ENCODE data around the gene SHOC1. TPM values are rescaled to one million over a fixed set of nuclear protein-coding genes. Genes with fewer than 3 reads are reported as not detected.
A peak's percentile ranks its signal among the peaks of the same experiment; 100 is the strongest.

The SHOC1 gene
- total RNA-seq, 1 experiment from 2014 or later = not detected

- Histone ChIP-seq H3K4me3 (ENCODE audit: low read length) (no peak overlapping the region), H3K27ac (ENCODE audit: low read length) (no peak overlapping the region), H3K4me2 (ENCODE audit: low read depth, low read length, poor library complexity, severe bottlenecking) (no peak overlapping the region), H2AFZ (ENCODE audit: low read length) (no peak overlapping the region), H4K20me1 (ENCODE audit: insufficient read depth, low read depth, low read length) (no peaks in the 10 kb centered on the region), H3K79me2 (ENCODE audit: low read length) (no peaks in the 10 kb centered on the region), H3K36me3 (ENCODE audit: insufficient read depth, low read length) (no peaks in the 10 kb centered on the region), H3K27me3 (ENCODE audit: low read length) (no peaks in the 10 kb centered on the region), H3K9me3 (ENCODE audit: low read length) (peaks cover 6% of the 10 kb centered on the region), H3K9ac (ENCODE audit: low read length) (no peak overlapping the region), H3K4me1 (ENCODE audit: low read length) (no peaks in the 10 kb centered on the region), H3K9me2 (replicated peaks; ENCODE audit: insufficient read depth, low read length) (no peaks in the 10 kb centered on the region)
- DNase-seq = no peak
These were observed 32.2 kb downstream of the SHOC1 start for GRCh38 chr9:111762556-111762955.

DNA sequence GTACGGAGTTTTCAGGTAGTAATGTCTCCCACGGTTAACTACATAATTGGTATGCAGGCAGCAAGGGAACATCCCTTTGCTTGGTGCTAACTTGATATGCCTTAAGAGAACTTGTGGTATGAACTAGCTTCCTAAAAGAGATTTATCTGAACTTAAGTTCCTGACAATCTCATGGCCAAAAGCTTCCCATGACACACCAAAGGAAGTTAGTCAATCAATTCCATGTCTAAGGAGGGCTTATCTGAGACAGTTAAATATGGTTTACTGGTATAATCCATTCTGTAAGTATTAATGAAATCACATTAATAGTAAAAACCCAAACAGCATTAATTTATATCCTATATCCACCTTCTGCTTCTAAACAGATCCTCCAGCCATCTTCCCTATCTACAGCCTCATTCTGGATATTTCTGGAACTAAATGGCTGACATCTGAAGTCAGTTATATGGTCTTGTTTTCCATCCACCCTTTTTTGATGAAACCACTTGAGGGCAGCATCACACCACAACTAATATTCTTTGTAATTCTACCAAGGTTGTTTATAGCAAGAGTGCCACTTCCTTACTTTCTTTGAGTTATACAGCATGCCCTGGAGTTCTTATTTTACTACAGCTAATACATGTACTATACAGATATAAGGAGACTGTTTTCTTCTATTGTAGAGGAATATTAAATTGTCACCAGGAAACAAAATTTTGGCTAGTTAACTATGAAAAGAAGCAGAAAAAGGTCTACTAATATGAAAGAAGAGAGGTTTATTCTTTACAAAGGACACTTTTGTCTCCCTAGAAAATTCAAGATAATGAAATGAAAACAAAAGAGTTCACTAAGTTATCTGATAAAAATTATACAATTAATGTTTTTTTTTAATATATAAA lies 34.7 kb downstream of the SHOC1 start:
- H3K9me2 ChIP-seq (replicated peaks; ENCODE audit: insufficient read depth, low read length) = no peaks in the 10 kb centered on the region
- no peak overlapping the region for H3K4me3 ChIP-seq (ENCODE audit: low read length)
- no peak overlapping the region for H3K27ac ChIP-seq (ENCODE audit: low read length)
- H3K36me3 ChIP-seq (ENCODE audit: insufficient read depth, low read length) = no peaks in the 10 kb centered on the region
- DNase-seq = peak; percentile 84
- no peak overlapping the region for H3K4me2 ChIP-seq (ENCODE audit: low read depth, low read length, poor library complexity, severe bottlenecking)
- no peak overlapping the region for H3K9ac ChIP-seq (ENCODE audit: low read length)
- H3K27me3 ChIP-seq (ENCODE audit: low read length) = no peaks in the 10 kb centered on the region
- no peak overlapping the region for H2AFZ ChIP-seq (ENCODE audit: low read length)
- H3K79me2 ChIP-seq (ENCODE audit: low read length) = no peaks in the 10 kb centered on the region
- no peaks in the 10 kb centered on the region for H3K9me3 ChIP-seq (ENCODE audit: low read length)
- H3K4me1 ChIP-seq (ENCODE audit: low read length) = no peaks in the 10 kb centered on the region
- H4K20me1 ChIP-seq (ENCODE audit: insufficient read depth, low read depth, low read length) = no peaks in the 10 kb centered on the region

DNA sequence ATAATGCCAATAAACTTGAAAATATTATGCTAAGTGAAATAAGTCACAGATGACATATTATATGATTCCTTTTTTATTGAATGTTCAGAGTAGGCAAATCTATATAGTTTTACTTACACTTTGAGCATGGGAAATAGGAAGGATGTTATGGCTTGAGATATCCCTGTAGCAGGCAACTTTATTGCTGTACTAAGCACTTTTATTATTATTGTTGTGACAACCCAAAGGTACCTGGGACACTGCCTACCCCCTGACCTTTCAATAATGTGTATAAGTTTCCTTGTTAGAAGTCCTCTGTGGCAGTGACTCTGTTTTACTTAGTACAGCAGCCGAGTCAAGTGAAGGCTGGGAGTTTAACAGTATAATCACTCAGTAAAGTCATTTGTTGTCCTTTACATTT lies 39.9 kb downstream of the SHOC1 start:
- H2AFZ ChIP-seq (ENCODE audit: low read length) = no peak overlapping the region
- no peaks in the 10 kb centered on the region for H4K20me1 ChIP-seq (ENCODE audit: insufficient read depth, low read depth, low read length)
- H3K27me3 ChIP-seq (ENCODE audit: low read length) = no peaks in the 10 kb centered on the region
- no peaks in the 10 kb centered on the region for H3K79me2 ChIP-seq (ENCODE audit: low read length)
- H3K9me3 ChIP-seq (ENCODE audit: low read length) = no peaks in the 10 kb centered on the region
- no peaks in the 10 kb centered on the region for H3K9me2 ChIP-seq (replicated peaks; ENCODE audit: insufficient read depth, low read length)
- no peak overlapping the region for H3K4me3 ChIP-seq (ENCODE audit: low read length)
- no peaks in the 10 kb centered on the region for H3K4me1 ChIP-seq (ENCODE audit: low read length)
- no peak overlapping the region for H3K9ac ChIP-seq (ENCODE audit: low read length)
- no peak overlapping the region for H3K4me2 ChIP-seq (ENCODE audit: low read depth, low read length, poor library complexity, severe bottlenecking)
- H3K27ac ChIP-seq (ENCODE audit: low read length) = no peak overlapping the region
- no peak for DNase-seq
- no peaks in the 10 kb centered on the region for H3K36me3 ChIP-seq (ENCODE audit: insufficient read depth, low read length)

DNA sequence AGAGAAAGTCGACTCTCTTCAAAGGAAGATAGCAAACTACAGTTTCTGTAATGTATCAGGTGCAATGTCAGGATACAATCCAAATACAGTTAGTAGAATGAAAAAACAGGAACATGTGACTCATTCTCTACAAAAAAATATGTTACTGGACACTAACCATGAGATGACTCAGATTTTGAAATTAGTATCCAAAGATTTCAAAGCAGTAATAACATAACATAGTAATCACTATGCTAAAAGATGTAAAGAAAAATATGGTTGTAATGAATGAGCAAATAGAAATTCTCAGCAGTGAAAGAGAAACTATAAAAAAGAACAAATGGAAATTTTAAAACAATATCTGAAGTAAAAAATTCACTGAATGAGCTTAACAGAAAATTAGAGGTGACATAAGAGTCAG lies 42.3 kb downstream of the SHOC1 start:
- H3K4me2 ChIP-seq (ENCODE audit: low read depth, low read length, poor library complexity, severe bottlenecking) = no peak overlapping the region
- H3K36me3 ChIP-seq (ENCODE audit: insufficient read depth, low read length) = no peaks in the 10 kb centered on the region
- H3K9ac ChIP-seq (ENCODE audit: low read length) = no peak overlapping the region
- no peaks in the 10 kb centered on the region for H3K27me3 ChIP-seq (ENCODE audit: low read length)
- H3K4me1 ChIP-seq (ENCODE audit: low read length) = no peaks in the 10 kb centered on the region
- no peak overlapping the region for H3K27ac ChIP-seq (ENCODE audit: low read length)
- H3K9me3 ChIP-seq (ENCODE audit: low read length) = no peaks in the 10 kb centered on the region
- no peak for DNase-seq
- no peaks in the 10 kb centered on the region for H3K79me2 ChIP-seq (ENCODE audit: low read length)
- no peaks in the 10 kb centered on the region for H3K9me2 ChIP-seq (replicated peaks; ENCODE audit: insufficient read depth, low read length)
- no peak overlapping the region for H2AFZ ChIP-seq (ENCODE audit: low read length)
- H4K20me1 ChIP-seq (ENCODE audit: insufficient read depth, low read depth, low read length) = no peaks in the 10 kb centered on the region
- no peak overlapping the region for H3K4me3 ChIP-seq (ENCODE audit: low read length)

Small RNA genes within 50 kb of the gene (small RNA-seq; reads per million reads assigned to genes)
- gene RNU6-1013P = not detected

Other genes starting within 250 kb of the SHOC1 start
- not detected in 2 replicates for gene PTGR1, start 195.3 kb downstream of the SHOC1 start, total RNA-seq (2014; rRNA removed; shearing (Covaris generic); ENCODE audit: low replicate concordance)
- gene DNAJC25, start 163.6 kb downstream of the SHOC1 start, total RNA-seq (2014; rRNA removed; shearing (Covaris generic); ENCODE audit: low replicate concordance) = 8.7 and 10.2 TPM in 2 replicates
- gene GNG10, start 133.3 kb downstream of the SHOC1 start, total RNA-seq (2014; rRNA removed; shearing (Covaris generic); ENCODE audit: low replicate concordance) = 22.6 and 46.0 TPM in 2 replicates
- 15.0 and 24.2 TPM in 2 replicates for gene UGCG, start 101.9 kb upstream of the SHOC1 start, total RNA-seq (2014; rRNA removed; shearing (Covaris generic); ENCODE audit: low replicate concordance)

All from Karpas-422 (cell line).